HG03066 (cell line): Measurements from ENCODE around the gene SUGCT.
"Not testable (repeated sequence)": the region's sequence is repeated elsewhere in the genome, so short reads cannot be mapped to it uniquely, and the experiment has no call there.

ENCODE experiments used
- ATAC-seq: cut with Tn5 transposase; IDR thresholded peaks from one replicate; pipeline ENCODE4 v1.9.1; 2021; ENCODE audit warnings: low read depth; ENCODE audit not compliant: unreplicated experiment

Gene SUGCT

DNA sequence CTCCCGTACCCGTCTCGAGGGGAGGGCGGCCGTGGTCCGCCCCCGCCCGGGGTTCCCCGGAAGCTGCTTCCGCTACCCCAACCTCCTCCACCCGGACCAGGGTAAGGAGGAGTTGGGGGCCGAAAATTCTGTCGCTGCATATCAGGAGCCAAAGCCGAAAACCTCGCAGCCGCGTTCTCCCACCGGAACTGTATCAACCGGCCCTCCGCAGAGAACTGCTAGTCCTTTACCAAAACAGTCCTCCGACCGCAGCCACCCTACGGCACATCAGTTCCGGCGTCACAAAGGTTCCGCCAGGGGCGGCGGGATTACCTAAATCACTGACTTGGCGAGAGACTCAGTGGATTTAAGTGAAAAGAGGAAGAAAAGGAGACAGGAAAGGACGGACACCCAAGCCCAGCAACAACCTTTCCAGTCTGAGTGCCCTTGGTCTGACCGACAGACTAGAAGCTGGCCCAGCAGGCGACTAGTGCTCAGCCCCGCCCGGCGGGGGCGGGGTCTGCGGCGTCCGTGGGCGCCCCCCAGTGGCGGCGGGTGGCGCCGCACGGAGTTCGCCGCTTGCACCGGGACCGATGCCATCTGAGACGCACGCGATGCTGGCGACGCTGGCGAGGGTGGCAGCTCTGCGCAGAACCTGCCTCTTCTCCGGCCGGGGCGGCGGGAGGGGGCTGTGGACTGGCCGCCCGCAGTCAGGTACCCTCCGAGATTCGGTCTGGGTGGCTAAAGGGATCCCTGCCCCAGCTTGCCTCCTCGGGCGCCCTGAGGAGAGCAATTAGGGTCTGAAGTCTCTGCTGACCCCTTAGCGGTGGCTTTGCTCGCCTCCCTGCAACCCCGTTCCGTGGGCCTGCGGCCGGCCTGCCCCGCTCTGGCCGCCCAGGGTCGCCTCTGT lies at the start of gene SUGCT, which contains the start of gene MPLKIP:
Gene SUGCT, plus strand, starts transcription at position 578 of the 889 bp plus-strand sequence.
Gene MPLKIP, minus strand, starts transcription at position 195 of the 889 bp plus-strand sequence. Its CDS starts 55 bp downstream, at position 140.
- peak; percentile 91 for ATAC-seq

DNA sequence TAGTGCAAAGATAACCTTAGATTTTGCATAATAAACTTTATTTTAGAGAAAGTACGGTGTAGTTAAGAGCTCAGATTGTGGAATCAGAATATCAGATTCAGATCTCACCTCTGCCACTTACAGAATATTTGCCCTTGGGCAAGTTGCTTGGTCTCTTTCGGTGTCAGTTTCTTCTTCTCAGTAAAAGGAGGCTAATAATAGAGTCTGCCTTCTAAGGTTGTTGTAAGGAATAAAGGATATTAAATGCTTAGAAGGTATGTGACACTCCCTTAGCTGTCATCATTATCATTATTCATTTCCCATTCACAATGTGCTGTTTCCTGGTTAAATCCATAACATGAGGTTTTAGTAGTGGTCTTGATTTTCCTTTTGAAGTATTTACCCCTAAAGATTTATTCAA lies 42.6 kb upstream of the SUGCT start:
- ATAC-seq: no peak

DNA sequence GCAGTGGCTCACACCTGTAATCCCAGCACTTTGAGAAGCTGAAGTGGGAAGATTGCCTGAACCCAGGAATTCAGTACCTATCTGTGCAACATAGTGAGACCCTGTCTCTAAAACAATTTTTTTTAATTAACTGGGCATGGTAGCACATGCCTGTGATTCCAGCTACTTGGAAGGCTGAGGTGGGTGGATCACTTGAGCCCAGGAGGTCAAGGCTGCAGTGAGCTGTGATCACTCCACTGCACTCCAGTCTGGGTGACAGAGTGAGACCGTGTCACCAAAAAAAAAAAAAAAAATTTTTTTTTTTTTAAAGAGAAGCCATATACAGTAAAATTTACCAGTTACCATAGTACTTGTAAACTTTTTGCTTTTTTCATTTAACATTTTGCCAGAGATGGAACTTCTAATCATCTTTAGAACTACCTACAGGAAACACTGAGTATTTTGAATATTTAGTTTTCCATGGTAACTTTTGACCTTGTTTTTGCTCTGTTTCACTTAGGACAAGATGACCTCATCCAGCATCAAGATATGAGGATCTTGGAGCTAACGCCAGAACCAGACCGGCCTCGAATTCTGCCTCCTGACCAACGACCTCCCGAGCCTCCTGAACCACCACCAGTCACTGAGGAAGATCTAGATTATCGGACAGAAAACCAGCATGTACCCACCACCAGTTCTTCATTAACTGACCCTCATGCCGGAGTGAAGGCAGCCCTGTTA lies 41.0 kb upstream of the SUGCT start:
- ATAC-seq: no peak

DNA sequence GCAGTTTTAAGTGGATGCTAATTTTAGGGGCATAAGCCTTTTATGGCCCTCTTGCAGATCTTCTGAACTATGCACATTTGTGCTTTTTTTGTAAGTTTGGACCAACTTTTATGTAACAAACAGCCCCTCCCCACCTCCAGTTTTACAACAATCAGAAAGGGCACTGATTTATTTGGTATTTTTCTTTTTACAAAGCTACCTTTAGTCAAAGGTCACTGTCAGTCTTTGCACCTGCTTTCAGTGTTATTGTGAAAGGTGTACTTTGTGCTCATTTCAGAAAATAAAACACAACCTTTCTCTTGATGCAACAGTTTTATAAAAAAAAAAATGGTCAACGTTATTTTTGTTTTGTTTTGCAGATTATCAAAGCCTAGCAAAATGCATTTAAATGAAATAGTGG lies 39.6 kb upstream of the SUGCT start:
- ATAC-seq: no peak

DNA sequence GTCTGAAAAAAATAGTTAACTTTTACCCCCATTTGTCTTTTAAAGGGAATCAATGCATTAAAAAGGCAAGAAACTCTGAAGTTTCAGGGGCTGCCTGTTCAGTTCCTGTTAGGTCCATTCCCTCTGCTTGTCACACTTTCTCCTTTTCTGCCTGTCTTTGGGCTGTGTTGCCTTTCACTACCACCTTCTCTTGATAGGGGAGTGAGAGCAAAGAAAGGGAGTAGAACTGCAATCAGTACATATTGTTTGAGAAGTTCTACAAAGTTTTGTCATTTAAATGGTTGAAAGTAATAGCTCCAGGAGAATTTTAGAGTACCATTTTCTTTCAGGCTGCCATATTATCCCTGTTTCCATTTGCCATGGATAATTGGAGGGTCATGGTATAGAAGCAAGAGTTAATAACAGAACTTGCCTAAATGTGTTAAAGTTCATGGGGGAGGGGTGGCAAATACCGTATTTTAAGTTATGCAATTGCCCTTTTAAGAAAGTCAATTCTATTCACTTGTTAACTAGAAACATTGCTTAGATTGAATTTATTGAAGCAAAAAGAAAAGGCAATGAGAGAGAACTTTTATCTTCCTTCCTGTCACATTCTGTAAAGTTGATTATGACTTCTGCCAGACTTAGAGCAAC lies 39.0 kb upstream of the SUGCT start:
- no peak for ATAC-seq

DNA sequence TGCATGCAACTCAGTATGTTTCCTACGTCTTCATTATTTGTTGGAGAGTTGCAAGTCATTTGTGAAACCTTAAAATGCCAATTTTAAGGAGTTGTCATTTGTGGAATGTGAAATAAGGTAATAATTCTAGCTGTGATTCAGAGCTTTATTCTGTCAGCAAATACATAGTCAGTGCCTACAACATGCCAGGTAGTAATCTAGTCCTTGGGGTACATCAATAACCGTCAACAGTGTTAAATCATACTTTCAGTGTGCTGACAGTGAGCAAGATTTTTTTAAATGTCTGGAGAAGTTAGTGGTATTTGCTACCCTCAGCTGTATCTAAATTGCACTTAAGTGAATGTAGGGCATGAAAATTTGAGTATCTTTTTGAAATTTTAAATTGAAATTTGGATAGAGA lies 37.1 kb upstream of the SUGCT start:
- ATAC-seq: no peak

DNA sequence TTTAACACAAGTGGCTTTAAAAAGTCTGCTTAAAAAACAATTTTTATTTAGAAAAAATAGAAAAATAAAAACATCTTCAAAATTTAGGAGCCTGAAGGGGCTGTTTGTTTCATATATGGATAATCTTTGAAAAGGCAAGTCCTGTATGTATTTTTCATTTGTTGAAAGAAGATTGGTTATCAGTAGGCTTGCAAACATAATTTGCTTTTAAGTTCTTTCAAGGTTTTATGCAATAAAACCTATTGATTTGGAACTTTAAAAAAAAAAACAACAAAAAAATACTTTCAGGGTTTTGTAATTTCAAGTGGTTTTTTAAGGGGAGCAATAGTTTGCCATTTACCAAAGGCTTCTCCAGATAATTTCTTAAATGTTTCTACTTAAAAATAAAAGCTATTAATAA lies 36.0 kb upstream of the SUGCT start:
- no peak for ATAC-seq

DNA sequence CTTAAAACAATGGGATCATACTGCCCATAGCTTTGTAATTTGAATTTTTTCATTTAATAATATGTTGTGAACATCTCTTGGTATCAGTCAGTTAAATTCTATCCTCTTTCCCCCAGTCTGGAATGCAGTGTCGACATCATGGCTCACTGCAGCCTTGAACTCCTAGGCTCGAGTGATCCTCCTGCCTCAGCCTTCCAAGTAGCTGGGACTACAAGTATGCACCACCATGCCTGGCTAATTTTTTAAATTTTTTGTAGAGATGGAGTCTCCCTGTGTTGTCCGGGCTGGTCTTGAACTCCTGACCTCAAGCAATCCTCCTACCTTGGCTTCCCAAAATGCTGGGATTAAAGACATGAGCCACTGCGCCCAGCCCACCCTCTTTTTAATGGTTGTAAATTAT lies 35.0 kb upstream of the SUGCT start:
- no peak for ATAC-seq

DNA sequence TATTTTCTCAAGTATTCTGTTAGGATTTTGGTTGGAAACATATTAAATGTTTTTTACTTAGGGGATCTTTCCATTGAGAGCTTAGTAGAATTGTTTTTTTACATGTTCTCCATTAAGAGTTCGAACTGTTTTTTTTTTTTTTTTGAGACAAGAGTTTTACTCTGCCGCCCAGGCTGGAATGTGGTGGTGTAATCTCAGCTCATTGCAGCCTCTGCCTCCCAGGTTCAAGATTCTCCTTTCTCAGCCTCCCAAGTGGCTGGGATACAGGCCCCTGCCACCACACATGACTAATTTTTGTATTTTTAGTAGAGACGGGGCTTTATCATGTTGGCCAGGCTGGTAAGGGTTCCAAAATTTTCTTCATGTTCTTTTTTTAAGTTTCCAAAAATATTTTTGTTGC lies 33.6 kb upstream of the SUGCT start:
- ATAC-seq: no peak

DNA sequence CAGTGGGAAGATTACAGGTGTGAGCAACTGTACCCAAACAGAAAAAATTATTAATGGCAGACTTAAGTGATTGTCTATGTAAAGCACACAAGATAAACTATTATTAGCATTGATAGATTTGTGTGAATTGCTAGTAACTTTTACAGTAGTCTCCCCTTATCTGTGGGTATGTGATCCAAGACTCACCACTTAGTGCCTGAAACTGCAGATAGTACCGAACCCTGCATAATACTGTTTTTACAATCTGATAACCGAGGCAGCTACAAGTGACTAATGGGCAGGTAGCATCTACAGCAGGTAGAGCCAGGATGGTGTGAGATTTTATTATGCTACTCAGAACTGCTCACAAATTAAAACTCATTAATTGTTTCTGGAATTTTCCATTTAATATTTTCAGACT lies 31.9 kb upstream of the SUGCT start:
- no peak for ATAC-seq

DNA sequence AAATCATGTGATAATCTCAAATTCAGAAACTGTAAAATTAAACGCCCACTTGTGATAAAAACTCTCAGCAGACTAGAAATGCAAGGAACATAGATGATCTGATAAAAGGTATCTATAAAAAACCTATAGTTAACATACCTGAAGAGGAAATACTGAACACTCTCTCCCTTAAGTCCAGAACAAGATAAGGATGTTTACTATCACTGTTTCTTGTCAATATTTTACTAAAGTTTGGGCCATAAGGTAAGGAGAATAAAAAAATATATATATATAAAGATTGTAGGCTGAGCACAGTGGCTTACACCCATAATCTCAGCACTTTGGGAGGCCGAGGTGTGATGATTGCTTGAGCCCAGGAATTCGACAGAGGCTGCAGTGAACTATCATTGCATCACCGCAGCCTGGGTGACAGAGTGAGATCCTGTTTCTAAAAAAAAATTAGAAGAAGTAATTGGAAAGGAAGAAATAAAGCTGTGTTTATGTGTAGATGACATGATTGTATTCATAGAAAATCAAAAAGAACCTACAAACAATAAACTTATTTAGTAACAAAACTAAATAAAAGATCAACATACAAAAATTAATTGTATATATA lies 28.8 kb upstream of the SUGCT start:
- no peak for ATAC-seq

DNA sequence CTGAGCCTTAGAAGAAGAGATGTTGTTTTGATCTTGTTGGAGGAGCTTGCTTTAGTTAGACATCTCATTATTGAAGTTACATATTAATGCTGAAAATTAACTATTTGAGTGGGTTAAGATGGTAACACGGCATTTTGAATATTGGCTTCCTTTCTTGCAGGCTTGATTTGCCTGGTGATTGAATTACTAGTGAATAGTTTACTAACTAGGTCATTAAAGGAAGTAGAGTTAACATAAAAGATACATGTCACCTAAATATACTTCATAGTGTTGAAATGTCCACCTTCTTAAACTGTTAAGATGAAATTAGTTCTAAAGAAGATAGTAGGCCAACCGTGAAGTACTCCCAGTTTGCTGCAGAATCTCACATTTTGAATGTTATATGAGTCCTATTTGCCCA lies 18.9 kb upstream of the SUGCT start:
- no peak for ATAC-seq

DNA sequence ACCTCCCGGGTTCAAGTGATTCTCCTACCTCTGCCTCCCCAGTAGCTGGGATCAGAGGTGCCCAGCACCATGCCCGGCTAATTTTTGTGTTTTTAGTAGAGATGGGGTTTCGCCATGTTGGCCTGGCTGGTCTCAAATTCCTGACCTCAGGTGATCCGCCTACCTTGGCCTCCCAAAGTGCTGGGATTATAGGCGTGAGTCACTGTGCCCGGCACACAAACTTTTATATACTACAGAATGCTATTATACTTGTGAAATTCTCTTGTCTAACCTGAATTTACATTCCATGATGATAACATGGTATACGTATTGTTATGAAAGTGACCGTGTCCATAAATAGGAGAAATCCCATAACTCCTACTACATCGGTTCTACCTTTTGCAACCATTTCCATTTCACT lies 17.6 kb upstream of the SUGCT start:
- not testable (repeated sequence) for ATAC-seq

DNA sequence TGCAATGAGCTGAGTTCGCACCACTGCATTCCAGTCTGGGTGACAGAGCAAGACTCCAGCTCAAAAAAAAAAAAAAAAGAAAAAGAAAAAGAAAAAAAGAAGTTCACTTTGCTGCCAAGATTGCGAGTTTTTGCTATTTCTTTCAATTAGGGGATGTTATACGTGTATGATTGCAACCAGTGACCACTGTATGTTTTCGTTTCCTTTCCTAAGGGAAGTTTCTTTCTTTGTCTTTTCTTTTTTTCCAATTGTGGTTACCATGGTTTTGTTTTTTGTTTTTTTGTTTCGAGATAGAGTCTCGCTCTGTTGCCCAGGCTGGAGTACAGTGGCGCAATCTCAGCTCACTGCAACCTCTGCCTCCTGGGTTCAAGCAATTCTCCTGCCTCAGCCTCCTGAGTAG lies 16.6 kb upstream of the SUGCT start:
- not testable (repeated sequence) for ATAC-seq

DNA sequence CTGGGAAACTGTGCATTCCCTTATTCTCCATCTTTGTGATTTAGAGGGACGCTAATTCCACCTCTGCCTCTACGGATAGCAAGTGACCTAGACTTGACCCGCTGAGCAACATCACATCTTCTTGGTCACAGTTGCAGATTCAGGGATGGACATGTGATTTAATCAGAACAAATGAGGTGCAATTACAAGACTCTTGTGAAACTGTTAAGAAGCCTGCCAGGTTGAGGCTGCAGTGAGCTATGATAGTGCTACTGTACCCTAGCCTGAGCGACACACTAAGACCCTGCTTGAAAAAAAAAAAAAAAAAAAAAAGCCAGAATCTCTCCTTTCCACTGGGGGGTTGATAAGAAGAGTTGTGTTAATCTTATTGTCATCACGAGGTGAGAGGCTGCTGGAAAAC lies 14.8 kb upstream of the SUGCT start:
- no peak for ATAC-seq

DNA sequence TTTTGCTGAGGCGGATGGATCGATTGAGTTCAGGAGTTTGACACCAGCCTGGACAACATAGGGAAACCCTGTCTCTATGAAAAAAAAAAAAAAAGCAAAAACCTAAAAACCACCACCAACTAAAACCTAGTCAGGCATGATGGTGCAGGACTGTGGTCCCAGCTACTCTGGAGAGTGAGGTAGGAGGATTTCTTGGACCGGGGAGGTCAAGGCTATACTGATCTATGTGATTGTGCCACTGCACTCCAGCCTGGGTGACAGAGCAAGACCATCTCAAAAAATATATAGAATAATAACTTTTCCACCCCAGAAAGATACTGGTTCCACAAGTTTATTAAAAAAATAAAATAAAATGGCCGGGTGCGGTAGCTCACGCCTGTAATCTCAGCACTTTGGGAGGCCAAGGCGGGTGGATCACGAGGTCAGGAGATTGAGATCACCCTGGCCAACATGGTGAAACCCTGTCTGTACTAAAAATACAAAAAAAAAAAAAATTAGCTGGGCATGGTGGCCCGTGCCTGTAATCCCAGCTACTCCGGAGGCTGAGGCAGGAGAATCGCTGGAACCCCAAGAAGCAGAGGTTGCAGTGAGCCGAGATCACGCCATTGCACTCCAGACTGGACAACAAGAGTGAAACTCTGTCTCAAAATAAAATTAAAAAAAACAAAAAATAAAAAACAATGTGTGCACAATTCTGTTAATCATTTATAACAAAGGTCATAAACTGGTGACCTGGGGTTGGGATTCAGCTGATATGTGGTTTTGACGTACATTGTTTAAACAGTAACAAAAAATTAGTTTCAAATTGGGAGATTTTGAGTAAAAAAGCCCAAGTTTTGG lies 12.5 kb upstream of the SUGCT start:
- ATAC-seq: not testable (repeated sequence)

DNA sequence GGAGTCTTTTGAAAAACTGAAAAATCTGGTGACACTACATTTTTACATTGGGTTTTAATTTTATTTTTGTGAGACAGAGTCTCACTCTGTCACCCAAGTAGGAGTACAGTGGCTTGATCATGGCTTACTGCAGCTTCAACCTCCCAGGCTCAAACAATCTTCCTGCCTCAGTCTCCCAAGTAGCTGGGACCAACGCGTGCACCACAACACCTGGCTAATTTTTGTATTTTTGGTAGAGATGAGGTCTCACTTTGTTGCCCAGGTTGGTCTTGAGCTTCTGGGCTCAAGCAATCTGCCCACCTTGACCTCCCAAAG lies 11.9 kb upstream of the SUGCT start:
- ATAC-seq: no peak

DNA sequence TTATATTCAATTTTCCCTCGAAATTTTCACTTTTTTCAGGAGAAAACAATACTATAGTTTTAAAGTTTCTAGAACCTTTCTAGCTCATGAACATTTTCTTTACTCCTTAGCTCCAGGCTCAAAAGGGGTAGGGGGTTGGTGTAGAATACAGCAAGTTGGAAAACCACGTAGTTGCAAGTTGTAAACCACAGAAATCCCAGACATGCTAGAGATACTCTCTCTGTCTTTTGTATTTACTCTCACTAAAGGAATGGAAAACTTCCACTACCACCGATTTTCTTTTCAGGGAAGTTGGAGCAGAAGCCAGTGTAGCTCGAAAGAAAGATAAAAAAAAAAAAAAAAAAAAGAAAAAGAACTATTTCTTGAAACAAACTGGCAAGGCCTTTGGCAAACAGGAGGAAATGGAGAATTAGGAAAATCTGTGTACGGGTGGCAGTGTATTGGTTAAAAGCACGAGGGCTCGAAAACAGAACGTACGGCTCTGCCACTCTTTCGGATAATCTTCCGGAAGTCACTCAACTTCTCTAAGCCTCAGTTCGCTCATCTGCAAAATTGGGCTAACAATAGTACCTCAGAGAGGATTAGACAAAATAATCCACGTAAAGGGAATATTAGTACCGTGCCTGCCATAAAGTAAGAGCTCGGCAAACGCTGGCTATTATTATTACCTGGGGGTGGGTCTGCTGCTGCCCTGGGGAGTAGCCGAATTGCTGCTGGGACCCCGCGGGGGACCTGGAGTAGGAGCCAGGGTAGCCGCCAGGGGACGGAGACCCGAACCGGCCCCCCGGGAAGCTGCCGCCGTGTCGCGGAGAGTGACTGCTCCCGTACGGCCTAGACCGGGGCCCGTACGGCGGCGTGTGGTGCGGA lies 1.0 kb upstream of the SUGCT start:
- peak; percentile 47 for ATAC-seq

DNA sequence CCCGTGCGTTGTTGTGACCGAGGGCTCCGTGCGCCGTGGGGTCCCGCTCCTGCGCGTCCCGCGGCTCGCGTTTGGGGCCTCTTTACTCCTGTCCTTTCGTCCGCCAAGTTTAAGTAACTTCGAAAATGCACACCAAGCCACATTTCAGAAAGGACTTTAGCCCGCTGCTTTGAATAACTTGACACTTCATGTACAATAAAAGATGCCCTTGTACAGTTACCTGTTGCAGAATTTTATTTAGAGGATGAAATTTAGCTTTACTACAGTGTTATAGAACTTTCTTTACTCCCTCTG lies 459 bp downstream of the SUGCT start:
- no peak for ATAC-seq

DNA sequence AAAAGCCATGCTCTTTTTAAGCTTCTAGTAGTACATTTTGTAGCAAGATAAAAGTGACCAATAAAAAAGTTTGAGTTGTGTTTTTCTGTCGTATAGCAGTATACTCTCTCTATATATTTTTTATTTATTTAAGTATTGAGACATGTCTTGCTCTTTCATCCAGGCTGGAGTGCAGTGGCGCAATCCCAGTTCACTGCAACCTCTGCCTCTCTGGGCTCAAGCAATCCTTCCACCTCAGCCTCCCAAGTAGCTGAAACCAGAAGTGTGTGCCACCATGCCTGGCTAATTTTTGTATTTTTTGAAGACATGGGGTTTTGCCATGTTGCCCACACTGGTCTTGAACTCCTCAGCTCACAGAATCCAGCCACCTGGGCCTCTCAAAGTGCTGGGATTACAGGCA lies 2.8 kb downstream of the SUGCT start:
- no peak for ATAC-seq
